ENCODE measurements around the gene AK8. TPM values are rescaled to one million over a fixed set of nuclear protein-coding genes. Genes with fewer than 3 reads are reported as not detected.

AK8 gene
- total and polyA plus RNA-seq, 11 donors = 0.61 to 1.4 TPM; not detected in 9

DNA sequence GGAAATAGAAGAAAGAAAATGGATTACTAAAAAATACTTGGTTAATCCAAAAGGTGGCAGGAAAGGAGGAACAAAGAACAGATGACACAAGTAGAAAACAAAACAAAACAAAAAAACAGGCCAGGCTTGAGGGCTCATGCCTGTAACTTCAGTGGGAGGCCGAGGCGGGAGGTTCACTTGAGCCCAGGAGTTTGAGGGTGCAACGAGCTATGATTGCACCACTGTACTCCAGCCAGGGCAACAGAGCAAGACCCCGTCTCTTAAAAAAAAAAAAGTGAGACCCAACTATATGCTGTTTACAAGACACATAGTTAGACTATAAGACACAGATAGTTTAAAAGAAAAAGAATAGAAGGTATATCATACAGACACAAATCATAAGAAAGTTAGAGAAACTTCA is 59.5 kb downstream of the AK8 start:
- no peak for TF ChIP-seq POLR2A (IDR thresholded peaks at IDR 0.05)
- DNase-seq = no peak
- Histone ChIP-seq H3K27ac (no peak overlapping the region), H3K4me1 (no peaks in the 10 kb centered on the region), H3K27me3 (no peaks in the 10 kb centered on the region), H3K9me3 (peaks cover 0 to 6% (median 0%) of the 10 kb centered on the region in 12 donors), H3K36me3 (no peaks in the 10 kb centered on the region), H3K4me3 (no peak overlapping the region)
- no peak for ATAC-seq
- WGBS, 4 donors = 75 to 92% (median 81%) methylated on average over 4 of the region's 4 CpGs
- intact Hi-C loops (cut with DNase I) = loop anchor here in 1 of 10 donors (10.0 kb wide), 1 partner anchor 76 kb away; no protein-coding TSS in a partner anchor

DNA sequence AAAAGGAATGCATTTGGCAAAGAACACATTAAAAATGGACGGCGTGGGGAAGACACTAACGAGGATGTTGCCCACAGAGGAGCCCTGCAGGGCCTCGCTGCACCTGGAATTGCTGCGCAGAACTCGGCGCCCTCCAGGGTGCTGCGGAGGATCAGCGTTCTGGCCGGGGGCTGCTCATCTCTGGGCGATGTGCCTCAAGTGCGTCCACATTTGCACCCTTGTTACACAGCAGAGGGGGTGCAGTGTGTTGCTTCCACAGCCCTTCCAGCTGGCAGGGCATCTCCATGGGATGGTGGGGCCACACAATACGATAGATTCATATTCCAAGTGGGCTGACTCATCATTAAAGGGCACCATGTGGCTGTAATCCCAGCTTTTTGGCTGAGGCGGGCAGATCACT is 63.1 kb downstream of the AK8 start:
- DNase-seq (no peak), ATAC-seq (no peak)
- H3K4me3 ChIP-seq = no peak overlapping the region
- no peak overlapping the region for H3K27ac ChIP-seq
- intact Hi-C loops (cut with DNase I) = loop anchor here in 1 of 10 donors (10.0 kb wide), 1 partner anchor 80 kb away; no protein-coding TSS in a partner anchor
- WGBS, 4 donors = 84 to 89% (median 85%) methylated on average over 14 of the region's 14 CpGs
- H3K9me3 ChIP-seq = peaks cover 0 to 6% (median 0%) of the 10 kb centered on the region in 12 donors
- no peaks in the 10 kb centered on the region for H3K36me3 ChIP-seq
- H3K27me3 ChIP-seq = no peaks in the 10 kb centered on the region
- no peaks in the 10 kb centered on the region for H3K4me1 ChIP-seq
- TF ChIP-seq, protein P1, sequence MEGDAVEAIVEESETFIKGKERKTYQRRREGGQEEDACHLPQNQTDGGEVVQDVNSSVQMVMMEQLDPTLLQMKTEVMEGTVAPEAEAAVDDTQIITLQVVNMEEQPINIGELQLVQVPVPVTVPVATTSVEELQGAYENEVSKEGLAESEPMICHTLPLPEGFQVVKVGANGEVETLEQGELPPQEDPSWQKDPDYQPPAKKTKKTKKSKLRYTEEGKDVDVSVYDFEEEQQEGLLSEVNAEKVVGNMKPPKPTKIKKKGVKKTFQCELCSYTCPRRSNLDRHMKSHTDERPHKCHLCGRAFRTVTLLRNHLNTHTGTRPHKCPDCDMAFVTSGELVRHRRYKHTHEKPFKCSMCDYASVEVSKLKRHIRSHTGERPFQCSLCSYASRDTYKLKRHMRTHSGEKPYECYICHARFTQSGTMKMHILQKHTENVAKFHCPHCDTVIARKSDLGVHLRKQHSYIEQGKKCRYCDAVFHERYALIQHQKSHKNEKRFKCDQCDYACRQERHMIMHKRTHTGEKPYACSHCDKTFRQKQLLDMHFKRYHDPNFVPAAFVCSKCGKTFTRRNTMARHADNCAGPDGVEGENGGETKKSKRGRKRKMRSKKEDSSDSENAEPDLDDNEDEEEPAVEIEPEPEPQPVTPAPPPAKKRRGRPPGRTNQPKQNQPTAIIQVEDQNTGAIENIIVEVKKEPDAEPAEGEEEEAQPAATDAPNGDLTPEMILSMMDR (IDR thresholded peaks at IDR 0.05) = no peak
- no peak for TF ChIP-seq POLR2A (IDR thresholded peaks at IDR 0.05)

DNA sequence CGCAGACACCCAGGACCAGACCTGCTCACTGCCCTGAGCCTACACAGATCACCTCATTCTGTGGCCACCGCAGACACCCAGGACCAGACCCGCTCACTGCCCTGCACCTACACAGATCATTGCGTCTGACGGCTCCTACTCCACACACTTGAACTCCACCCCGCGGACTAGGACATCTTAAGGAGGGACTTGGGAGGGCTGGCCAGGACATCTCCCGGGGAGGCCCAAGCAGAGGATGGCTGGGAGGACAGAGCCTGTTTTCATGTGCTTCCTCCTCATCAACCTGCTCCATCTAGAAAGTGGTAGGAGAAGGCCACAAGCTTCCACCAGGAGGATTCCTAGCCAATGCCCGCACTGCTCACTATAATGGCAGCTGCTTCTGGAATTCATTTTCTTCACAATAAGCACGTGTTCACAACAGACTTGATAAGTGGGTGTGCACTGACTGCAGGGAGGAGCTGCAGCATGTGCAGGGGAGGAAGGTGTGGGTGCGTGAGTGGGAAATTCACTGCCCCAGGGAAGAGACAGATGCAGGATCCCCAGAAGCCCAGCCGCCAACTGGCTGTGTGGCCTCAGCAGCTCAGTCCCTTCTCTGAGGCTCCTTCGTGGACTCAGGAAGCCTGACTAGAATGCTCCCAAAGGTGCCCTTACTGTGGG is 64.8 kb downstream of the AK8 start:
- H3K27ac ChIP-seq = no peak overlapping the region
- H3K4me1 ChIP-seq = no peaks in the 10 kb centered on the region
- ATAC-seq (no peak), DNase-seq (no peak)
- no peak overlapping the region for H3K4me3 ChIP-seq
- H3K27me3 ChIP-seq = no peaks in the 10 kb centered on the region
- H3K9me3 ChIP-seq = peaks cover 0 to 6% (median 0%) of the 10 kb centered on the region in 12 donors
- no peak for TF ChIP-seq POLR2A (IDR thresholded peaks at IDR 0.05)
- TF ChIP-seq, protein P1 (IDR thresholded peaks at IDR 0.05) = no peak
- intact Hi-C loops (cut with DNase I) = loop anchor here in 1 of 10 donors (10.0 kb wide), 1 partner anchor 82 kb away; no protein-coding TSS in a partner anchor
- 89 to 96% (median 91%) methylated on average over 10 to 13 of the region's 13 CpGs for WGBS, 4 donors
- H3K36me3 ChIP-seq = no peaks in the 10 kb centered on the region

DNA sequence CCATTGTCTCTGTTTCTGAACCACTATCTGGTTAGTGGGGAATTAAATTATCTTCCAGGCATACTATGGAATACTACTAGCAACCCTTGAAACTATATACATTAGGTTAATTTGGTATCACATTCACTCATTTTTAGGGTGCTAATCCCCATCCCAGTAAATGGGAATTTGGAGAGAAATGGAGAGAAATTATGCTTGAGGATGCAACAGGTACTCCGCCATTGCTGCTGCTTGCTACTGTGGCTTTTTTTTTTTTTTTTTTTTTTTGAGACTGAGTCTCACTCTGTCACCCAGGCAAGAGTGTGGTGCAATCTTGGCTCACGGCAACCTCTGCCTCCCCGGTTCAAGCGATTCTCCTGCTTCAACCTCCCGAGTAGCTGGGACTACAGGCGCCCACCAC is 66.1 kb downstream of the AK8 start:
- H3K4me3 ChIP-seq = no peak overlapping the region
- H3K27me3 ChIP-seq = no peaks in the 10 kb centered on the region
- H3K36me3 ChIP-seq = no peaks in the 10 kb centered on the region
- 89 to 91% (median 90%) methylated on average over 6 of the region's 6 CpGs for WGBS, 4 donors
- H3K27ac ChIP-seq = no peak overlapping the region
- no peak for TF ChIP-seq POLR2A (IDR thresholded peaks at IDR 0.05)
- TF ChIP-seq, protein P1 (IDR thresholded peaks at IDR 0.05) = no peak
- intact Hi-C loops (cut with DNase I) = loop anchor here in 1 of 10 donors (10.0 kb wide), 1 partner anchor 83 kb away; no protein-coding TSS in a partner anchor
- H3K4me1 ChIP-seq = no peaks in the 10 kb centered on the region
- peaks cover 0 to 4% (median 0%) of the 10 kb centered on the region in 12 donors for H3K9me3 ChIP-seq
- ATAC-seq (no peak), DNase-seq (no peak)
